HG03159 (cell line): ENCODE results near the gene MIB2.
"Not testable (repeated sequence)": the region's sequence is repeated elsewhere in the genome, so short reads cannot be mapped to it uniquely, and the experiment has no call there.

Experiments
- ATAC-seq: cut with Tn5 transposase; IDR thresholded peaks from one replicate; pipeline ENCODE4 v1.9.1; 2021; ENCODE audit warnings: mild to moderate bottlenecking, moderate library complexity; ENCODE audit not compliant: unreplicated experiment

The MIB2 gene

DNA sequence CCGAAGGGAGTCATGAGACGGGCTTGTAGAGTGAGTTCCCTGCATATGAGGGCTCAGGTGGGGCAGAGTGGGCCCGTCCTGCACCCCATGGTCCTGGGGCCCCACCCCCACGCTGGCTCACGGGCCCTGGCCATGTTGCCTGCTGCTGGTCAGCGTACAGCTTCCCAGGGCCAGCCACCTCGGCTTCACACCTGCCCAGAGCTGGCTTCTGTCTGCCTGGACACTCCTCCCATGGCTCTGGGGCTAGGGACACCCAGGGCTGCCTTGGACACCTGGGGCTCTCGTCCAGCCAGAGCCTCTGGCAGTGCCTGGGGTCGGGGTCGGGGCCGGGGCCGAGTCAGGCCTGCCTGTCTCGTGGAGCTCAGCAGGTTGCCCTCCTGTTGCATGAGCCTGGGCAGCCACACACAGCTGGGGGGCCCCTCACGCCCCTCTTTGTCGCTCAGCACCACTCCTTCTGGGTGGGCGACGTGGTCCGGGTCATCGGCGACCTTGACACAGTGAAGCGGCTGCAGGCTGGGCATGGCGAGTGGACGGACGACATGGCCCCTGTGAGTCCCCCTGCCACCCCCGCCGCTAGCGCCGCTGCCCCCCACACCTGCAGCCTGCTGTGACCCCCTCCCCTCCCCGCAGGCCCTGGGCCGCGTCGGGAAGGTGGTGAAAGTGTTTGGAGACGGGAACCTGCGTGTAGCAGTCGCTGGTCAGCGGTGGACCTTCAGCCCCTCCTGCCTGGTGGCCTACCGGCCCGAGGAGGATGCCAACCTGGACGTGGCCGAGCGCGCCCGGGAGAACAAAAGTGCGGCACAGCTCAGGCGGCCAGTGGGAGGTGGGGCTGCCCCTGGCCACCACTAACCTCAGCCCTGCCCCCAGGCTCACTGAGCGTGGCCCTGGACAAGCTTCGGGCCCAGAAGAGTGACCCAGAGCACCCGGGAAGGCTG is 11.2 kb downstream of the MIB2 start:
- ATAC-seq, result no peak

DNA sequence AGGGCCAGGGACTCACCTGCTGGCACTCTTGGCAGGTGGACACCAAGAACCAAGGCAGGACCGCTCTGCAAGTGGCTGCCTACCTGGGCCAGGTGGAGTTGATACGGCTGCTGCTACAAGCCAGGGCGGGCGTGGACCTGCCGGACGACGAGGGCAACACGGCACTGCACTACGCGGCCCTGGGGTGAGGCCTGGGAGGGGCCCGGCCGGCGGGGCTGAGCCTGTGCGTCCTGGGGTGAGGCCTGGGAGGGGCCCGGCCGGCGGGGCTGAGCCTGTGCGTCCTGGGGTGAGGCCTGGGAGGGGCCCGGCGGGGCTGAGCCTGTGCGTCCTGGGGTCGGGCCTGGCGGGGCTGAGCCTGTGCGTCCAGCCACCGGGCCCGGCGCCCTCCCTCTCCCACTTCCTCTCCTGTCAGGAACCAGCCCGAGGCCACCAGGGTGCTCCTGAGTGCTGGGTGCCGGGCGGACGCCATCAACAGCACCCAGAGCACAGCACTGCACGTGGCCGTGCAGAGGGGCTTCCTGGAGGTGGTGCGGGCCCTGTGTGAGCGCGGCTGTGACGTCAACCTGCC is 12.0 kb downstream of the MIB2 start:
- ATAC-seq, result no peak

DNA sequence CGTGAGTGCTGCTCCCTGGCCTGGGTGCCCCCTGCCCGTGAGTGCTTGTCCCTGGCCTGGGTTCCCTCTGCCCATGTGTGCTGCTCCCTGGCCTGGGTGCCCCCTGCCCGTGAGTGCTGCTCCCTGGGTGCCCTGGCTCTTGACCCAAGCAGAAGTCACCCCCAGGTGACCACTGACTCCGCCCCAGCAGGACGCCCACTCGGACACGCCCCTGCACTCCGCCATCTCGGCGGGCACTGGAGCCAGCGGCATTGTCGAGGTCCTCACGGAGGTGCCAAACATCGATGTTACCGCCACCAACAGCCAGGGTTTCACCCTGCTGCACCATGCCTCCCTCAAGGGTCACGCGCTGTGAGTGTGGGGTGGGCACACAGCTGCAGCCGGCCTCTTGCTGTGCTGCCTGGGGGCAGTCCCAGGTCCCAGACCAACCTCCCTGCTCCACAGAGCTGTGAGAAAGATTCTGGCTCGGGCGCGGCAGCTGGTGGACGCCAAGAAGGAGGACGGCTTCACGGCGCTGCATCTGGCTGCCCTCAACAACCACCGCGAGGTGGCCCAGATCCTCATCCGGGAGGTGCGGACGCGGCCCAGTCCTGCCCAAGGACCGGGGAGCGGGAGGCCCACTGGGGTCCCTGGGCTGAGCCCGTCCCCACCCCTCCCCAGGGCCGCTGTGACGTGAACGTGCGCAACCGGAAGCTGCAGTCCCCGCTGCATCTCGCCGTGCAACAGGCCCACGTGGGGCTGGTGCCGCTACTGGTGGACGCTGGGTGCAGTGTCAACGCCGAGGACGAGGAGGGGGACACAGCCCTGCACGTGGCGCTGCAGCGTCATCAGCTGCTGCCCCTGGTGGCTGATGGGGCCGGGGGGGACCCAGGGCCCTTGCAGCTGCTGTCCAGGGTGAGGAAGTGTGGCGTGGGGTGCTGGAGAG is 12.8 kb downstream of the MIB2 start:
- no peak for ATAC-seq

DNA sequence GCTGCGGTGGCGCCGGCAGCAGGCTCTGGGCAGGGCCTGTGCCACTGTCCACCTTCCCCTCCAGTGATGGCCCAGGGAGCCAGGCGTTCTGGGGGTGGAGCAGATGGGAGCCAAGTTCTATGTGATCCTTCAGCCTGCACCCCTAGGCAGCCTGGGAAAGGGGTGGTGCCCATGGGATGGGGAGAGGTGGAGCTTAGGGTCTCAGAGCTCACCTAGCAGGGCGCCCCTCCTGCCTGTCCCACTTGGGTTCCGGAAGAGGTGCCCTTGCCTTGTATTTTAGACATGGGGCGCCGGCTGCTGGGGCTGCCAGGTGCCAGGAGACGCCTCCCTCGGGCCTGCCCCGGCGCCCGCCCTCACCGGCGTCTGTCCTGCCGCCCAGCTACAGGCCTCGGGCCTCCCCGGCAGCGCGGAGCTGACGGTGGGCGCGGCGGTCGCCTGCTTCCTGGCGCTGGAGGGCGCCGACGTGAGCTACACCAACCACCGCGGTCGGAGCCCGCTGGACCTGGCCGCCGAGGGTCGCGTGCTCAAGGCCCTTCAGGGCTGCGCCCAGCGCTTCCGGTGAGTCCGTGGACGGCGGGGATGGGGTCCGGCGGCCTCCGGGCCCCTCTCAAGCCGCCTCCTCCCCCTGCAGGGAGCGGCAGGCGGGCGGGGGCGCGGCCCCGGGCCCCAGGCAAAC is 13.6 kb downstream of the MIB2 start:
- no peak for ATAC-seq

DNA sequence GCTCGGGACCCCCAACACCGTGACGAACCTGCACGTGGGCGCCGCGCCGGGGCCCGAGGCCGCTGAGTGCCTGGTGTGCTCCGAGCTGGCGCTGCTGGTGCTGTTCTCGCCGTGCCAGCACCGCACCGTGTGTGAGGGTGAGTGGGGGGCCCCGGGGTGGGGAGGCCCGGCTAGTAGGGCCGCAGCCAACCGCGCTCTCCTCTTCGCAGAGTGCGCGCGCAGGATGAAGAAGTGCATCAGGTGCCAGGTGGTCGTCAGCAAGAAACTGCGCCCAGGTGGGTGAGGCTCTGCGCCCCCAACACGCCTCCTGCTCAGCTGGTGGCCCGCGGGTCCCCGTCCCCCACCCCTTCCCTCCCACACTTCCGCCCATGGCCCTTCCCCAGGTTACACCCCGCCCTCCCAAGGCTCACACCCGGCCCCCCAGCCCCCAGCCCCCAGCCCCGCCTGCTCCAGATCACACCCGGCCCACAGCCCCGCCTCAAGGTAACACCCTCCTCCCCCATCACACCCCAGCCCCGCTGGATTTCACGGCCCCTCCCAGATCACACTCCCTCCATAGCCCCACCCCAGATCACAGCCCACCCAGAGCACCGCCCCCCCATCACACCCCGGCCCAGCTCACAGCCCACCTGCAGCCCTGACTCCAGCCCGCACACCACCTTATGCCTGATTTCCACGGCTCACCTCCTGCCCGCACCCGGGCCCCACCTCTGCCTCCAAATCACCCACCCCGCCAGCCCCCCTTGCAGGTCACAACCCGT is 14.3 kb downstream of the MIB2 start:
- no peak for ATAC-seq

DNA sequence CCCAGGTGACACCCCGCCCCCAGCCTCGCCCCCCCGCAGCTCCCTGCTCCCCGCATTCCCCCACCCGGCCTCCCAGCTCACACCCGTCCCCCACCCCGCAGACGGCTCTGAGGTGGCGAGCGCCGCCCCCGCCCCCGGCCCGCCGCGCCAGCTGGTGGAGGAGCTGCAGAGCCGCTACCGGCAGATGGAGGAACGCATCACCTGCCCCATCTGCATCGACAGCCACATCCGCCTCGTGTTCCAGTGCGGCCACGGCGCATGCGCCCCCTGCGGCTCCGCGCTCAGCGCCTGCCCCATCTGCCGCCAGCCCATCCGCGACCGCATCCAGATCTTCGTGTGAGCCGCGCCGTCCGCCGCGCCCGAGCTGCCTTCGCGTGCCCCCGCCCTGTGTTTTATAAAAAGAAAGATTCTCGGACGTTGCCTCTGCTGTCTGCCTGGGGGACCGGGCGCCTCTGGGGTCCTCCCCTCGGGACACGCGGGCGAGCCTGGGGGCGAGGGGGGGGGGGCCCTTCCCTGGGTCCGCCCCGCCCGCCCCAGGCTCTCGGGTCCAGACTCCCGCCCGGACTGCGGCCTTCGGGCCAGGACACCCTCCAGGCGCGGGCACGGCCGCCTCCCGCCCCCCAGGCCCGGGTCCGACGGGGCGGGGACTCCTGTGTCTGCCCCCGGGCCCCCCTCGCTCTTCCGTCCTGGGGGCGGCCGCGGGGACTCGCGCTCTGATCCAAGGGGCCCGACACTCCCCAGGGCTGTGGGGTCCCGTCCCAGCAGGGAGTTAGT is 15.1 kb downstream of the MIB2 start:
- ATAC-seq, result peak; percentile 67

DNA sequence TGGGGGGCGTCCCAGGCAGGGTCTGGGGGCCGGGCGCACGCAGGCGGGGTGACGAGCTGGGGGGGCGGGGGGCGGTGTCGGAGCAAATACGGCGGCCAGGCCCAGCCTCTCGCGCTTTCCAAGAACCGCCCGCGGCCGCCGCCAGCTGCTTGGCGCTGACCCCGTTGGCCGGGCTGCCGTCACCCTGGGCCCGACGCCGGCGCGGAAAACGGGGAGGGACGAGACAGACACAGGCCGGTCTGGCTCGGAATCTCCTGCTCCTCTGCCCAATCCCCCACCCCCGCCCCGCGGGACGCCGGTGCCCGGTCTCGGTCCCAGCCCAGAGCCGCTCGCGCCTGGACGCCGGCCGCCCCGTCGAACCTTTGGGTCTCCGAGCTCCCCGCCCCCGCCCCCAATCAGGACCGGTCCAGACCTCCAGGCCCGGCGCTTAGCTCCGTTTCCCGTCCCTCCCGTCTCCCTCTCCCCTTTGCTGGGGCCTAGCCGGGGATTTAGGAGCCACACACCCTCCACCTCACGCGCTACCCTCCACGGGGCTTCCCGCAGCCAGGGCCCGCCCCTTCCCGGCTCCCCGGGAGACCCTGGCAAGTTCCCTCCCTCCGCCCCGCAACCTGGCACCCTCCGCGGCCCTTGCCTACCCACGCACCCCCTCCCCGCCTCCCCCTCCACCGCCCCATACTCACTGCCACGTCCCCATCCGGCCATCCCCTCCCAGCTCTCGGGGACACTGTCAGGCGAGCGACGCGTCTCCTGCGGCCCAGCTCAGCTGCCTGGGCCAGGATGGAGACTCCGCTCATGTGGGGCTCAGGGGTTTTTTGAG is 15.9 kb downstream of the MIB2 start:
- no peak for ATAC-seq

DNA sequence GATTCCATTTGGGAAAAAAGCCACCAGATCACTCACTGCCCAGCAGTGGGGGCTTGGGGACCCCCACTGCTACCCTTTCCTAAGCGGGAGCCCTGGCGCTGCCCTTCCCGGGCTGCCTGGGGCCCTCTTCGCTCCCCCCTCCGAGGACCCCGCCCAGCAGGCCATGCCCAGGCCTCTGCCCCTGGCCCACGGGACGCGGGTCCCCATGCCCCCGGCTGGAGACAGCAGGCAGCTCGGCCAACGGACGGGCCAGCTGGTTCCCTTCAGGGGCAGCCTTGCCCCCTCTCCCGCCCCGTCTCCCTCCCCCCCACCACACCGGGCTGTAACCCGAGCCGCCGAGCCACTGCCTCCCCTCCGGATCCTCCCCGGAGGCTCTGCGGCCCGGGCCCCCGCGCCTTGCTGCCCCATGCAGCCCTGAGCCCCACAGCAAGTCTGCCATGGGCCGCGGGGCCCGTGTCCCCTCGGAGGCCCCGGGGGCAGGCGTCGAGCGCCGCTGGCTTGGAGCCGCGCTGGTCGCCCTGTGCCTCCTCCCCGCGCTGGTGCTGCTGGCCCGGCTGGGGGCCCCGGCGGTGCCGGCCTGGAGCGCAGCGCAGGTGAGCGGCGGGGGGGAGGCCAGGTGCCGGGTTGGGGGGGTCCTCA is 16.6 kb downstream of the MIB2 start, which contains the start of gene MMP23B:
MMP23B (plus strand) TSS at position 392 of the 639 bp plus-strand sequence; CDS start at position 438, 46 bp downstream.
- ATAC-seq, result no peak

DNA sequence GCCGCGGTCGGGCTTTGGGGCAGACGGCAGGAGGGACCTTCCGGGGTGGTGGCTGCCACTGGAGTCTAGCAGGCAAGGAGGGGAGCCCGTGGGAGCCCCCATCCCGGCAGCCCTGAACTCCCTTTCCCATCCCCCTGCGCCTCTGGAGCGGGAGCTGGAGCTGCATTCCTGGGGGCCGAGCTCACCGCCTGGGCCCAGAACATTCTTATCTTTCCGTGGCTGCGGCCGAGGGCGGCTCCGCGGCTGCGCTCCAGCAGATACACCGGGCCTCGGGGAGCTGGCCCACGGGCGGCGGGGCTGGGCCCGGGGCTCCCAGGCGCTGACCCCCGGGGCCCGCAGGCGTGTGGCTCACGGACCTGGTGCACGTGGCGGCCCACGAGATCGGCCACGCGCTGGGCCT is 18.1 kb downstream of the MIB2 start:
- ATAC-seq, result not testable (repeated sequence)

DNA sequence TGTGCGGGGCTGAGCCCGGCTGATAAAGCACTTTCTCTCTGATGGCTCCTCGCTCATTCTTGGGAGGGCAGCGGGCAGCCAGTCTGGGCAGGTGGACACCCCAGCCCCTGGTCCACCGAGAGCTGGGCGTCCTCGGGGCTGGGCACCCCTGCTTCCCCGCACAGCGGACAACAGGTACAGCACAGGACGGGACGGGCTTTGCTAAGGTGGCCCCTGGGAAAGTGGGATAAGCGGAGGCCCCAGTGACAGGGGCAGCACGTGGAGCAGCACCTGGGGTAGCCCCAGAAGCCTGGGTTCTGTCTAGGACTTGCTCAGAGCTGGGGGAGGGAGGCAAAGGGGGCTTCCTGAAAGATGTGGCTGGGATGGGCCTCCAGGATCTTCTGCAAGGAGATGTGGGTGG is 19.3 kb downstream of the MIB2 start:
- not testable (repeated sequence) for ATAC-seq

DNA sequence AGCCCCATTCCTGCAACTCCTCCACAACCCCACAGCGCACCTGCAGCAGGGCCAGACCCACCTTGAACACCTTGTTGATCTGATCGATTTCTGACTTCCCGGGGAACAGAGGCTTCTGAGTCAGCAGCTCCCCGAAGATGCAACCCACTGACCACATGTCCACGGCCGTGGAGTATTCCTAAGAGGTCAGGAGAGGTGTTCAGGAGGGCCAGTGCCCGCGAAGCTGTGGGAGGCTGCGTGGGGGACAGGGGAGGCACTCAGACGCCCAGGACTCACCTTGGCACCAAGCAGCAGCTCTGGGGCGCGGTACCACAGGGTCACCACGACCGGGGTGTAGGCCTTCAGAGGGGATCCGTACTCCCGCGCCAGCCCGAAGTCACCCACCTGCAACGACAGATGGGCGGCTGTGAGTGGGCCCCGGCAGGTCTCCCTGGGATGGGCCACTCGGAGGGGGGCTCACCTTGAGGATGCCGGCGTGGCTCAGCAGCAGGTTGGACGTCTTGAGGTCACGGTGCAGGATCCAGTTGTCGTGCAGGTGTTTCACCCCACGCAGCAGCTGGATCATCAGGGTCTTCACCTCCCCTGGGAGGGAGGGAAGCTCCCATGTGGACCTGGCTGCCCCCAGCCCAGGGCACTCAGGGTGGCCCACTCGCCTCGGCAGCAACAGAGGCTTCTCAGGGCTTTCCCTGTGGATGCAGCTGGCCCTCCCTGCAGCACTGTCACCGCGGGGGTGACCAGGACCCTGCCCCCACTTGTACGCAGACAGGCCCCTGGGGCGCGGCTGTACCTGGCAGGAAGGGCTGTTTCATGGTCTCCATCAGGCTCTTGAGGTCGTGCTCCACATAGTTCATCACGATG is 21.6 kb downstream of the MIB2 start:
- ATAC-seq, result not testable (repeated sequence)

DNA sequence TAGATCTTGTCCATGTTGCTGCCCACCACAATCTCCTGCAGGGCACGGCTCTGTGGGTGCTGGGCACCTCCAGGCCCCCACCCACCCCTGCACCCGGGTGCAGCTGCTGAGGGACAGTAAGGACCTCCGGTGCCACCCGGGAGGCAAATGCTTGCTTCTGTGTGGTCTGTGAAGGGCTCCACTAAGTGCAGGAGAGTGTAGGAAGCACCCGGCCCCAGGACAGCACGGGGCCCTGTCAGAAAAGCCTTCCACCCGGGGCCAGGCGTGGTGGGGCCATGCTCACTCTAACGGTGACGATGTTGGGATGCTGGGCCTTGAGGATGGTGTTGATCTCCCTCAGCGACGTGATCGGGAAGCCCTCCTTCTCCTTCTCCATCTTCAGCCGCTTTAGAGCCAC is 22.2 kb downstream of the MIB2 start:
- not testable (repeated sequence) for ATAC-seq

DNA sequence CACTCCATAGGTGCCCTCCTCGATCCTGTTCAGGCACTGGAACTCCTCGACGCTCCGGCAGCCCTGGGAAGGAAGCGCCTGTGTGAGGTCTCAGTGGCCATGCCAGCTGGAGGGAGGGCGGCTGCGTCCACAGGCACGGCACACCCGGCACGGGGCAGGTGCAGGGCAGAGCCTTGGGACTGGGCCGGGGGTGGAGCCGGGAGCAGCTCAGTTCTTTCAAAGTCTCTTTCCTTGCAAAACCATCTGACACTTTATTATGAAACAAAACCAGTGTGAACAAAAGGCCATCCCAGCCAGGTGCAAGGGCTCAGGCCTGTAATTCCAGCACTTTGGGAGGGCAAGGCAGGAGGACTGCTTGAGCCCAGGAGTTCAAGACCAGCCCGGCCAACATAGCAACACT is 23.2 kb downstream of the MIB2 start:
- not testable (repeated sequence) for ATAC-seq

DNA sequence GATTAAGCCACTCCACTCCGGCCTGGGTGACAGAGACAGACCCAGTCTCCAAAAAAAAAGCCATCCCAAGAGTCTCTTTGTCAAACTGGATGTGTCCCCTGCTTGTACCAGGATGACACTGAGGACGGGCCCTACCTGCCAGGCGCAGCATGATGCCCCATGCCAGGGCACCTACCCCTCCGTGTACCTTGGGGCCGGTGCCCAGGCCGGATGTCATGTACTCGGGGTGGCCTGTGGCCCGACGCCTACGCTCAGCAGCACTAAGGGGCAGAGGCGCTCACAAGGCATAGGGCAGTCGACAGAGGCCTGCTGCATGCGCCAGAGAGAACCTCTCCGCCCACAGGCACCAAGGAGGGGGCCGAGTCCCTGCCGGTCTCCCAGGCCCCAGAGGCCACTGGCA is 24.1 kb downstream of the MIB2 start:
- not testable (repeated sequence) for ATAC-seq

DNA sequence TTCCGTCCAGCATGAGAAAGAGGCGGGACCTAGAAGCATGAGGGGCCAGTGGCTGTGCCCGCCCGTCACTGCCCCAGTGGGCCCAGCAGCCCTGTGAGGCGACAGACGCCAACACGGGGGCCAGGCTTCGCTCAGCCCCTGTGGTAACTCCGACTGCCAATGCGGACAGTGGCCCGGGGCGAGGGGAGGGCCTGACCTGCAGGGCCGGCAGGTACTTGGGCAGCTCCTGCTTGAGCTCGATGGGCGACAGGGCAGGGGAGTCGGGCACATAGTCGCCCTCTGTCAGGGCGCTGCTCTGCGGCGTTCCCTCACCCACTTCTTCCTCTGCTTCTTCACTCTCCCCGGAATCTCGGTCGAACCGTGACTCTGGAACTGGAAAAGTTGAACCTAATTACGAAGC is 24.8 kb downstream of the MIB2 start:
- ATAC-seq, result not testable (repeated sequence)

DNA sequence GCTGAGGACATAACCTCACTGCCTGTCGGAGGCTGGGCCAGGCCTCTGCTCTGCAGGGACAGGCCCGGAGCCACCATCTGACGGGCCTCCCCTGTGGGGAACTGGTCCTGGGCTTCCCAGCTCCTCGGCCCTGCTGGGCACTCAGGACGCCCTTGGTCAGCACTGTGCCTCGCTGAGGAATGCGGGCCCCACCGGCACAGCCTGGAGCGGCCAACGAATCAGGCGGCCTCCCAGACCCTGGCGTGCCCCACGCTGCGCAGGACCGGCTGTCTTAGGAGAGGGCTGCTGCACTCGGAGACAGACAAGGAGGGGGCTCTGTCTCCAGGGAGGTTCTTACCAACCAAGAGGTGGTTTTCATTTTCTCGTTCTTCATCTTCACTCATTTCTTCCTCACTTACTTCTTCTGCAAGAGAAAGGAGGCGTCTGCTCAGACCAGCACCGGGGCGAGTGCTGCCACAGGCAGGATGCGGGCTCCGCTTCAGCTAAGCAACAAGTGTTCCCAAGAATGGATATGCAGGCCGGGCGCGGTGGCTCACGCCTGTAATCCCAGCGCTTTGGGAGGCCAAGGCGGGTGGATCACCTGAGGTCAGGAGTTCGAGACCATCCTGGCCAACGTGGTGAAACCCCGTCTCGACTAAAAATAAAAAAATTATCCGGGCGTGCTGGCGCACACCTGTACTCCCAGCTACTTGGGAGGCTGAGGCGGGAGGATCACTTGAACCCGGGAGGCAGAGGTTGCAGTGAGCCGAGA is 25.6 kb downstream of the MIB2 start:
- not testable (repeated sequence) for ATAC-seq
